Sigmoid colon (tissue), 4 donors: ENCODE results near the gene HES3.

ENCODE experiments used
- CTCF ChIP-seq, 4 experiments: fragments of 450-650 bp in 3 of 4; fragments of 200-600 bp in 1 of 4; IDR thresholded peaks; one replicate each; pipeline ENCODE4 v1.5.1; 2016 to 2019; ENCODE audit warnings: antibody characterized with exemption in 4 of 4, mild to moderate bottlenecking in 3 of 4, moderate library complexity in 2 of 4
- EP300 ChIP-seq, 4 donors: sonication (generic); formaldehyde crosslinking; IDR thresholded peaks; one replicate each; pipeline ENCODE4 v1.6.1; 2017; ENCODE audit warnings: antibody characterized with exemption in 4 of 4
- POLR2A ChIP-seq, 2 donors: fragments of 450-650 bp; IDR thresholded peaks; one replicate each; pipeline ENCODE4 v1.6.1; 2016; ENCODE audit warnings: antibody characterized with exemption in 2 of 2, mild to moderate bottlenecking in 2 of 2, moderate library complexity in 2 of 2
- POLR2AphosphoS5 ChIP-seq, 4 donors: sonication (generic); formaldehyde crosslinking; IDR thresholded peaks; one replicate each; pipeline ENCODE4 v1.6.1; 2017; ENCODE audit warnings: antibody characterized with exemption in 4 of 4

- TF ChIP-seq CTCF (IDR thresholded peaks at IDR 0.05) (no peak), POLR2A (IDR thresholded peaks at IDR 0.05) (no peak), POLR2AphosphoS5 (IDR thresholded peaks at IDR 0.05) (no peak), EP300 (IDR thresholded peaks at IDR 0.05) (no peak)
Observed at GRCh38 chr1:6261615-6261995, 17.6 kb downstream of the HES3 start.
